GM18517 (cell line): ENCODE results near the gene EEF2K.
"Not testable (repeated sequence)": the region's sequence is repeated elsewhere in the genome, so short reads cannot be mapped to it uniquely, and the experiment has no call there.

Experiments used
- ATAC-seq: cut with Tn5 transposase; IDR thresholded peaks from one replicate; pipeline ENCODE4 v1.9.1; 2021; ENCODE audit warnings: mild to moderate bottlenecking, moderate library complexity; ENCODE audit not compliant: unreplicated experiment

EEF2K gene

GRCh38 chr16:22206013-22206841, at the start of gene EEF2K:
TSS of gene EEF2K (plus strand) at chr16:22206278. CDS start at chr16:22225730, 19,452 bp downstream.
- ATAC-seq: peak; percentile 78

- ATAC-seq: no peak
Observed at GRCh38 chr16:22161401-22161800, 44.7 kb upstream of the EEF2K start.

- ATAC-seq: no peak
Observed at GRCh38 chr16:22161999-22162655, 44.0 kb upstream of the EEF2K start, which contains the start of gene SDR42E2. TSS of gene SDR42E2 (plus strand) at chr16:22162506. CDS start at chr16:22165583, 3,077 bp downstream.

- no peak for ATAC-seq
Observed at GRCh38 chr16:22162656-22163009, 43.4 kb upstream of the EEF2K start.

- ATAC-seq: no peak
Observed at GRCh38 chr16:22163806-22164205, 42.3 kb upstream of the EEF2K start.

- ATAC-seq: no peak
Observed at GRCh38 chr16:22164482-22164881, 41.6 kb upstream of the EEF2K start.

GRCh38 chr16:22165508-22166285, 40.4 kb upstream of the EEF2K start:
- ATAC-seq: no peak

- no peak for ATAC-seq
Observed at GRCh38 chr16:22171953-22172352, 34.1 kb upstream of the EEF2K start.

GRCh38 chr16:22172642-22173041, 33.4 kb upstream of the EEF2K start:
- ATAC-seq: not testable (repeated sequence)

GRCh38 chr16:22174642-22175041, 31.4 kb upstream of the EEF2K start:
- ATAC-seq: no peak

GRCh38 chr16:22177968-22178930, 27.8 kb upstream of the EEF2K start:
- no peak for ATAC-seq

GRCh38 chr16:22181426-22181825, 24.7 kb upstream of the EEF2K start:
- no peak for ATAC-seq

GRCh38 chr16:22181843-22182242, 24.2 kb upstream of the EEF2K start:
- ATAC-seq: no peak

GRCh38 chr16:22183335-22183734, 22.7 kb upstream of the EEF2K start:
- ATAC-seq: no peak

GRCh38 chr16:22183901-22184614, 22.0 kb upstream of the EEF2K start:
- no peak for ATAC-seq

- ATAC-seq: no peak
Observed at GRCh38 chr16:22184615-22184968, 21.5 kb upstream of the EEF2K start.

GRCh38 chr16:22186517-22186916, 19.6 kb upstream of the EEF2K start:
- no peak for ATAC-seq

- no peak for ATAC-seq
Observed at GRCh38 chr16:22188267-22188594, 17.8 kb upstream of the EEF2K start.

GRCh38 chr16:22188595-22189442, 17.3 kb upstream of the EEF2K start:
- no peak for ATAC-seq
